Measurements from ENCODE around the gene CLK3.
A peak's percentile ranks its signal among the peaks of the same experiment; 100 is the strongest.

The CLK3 gene

GRCh38 chr15:74619916-74620635, 4.4 kb downstream of the CLK3 start:
- no peak for TF ChIP-seq SPI1 (IDR thresholded peaks at IDR 0.05; ENCODE audit: borderline replicate concordance, low read depth)
- no peak for TF ChIP-seq CTCF (IDR thresholded peaks at IDR 0.05; ENCODE audit: insufficient read depth, low read length)
- TF ChIP-seq REST (IDR thresholded peaks at IDR 0.05; ENCODE audit: insufficient replicate concordance, low read depth): no peak
- TF ChIP-seq GABPA (IDR thresholded peaks at IDR 0.05; ENCODE audit: low read depth): no peak
- TF ChIP-seq POLR2AphosphoS5 (IDR thresholded peaks at IDR 0.05; ENCODE audit: low read depth): no peak
- Histone ChIP-seq H3K27ac (replicated peaks) (no peak overlapping the region), H3K27me3 (ENCODE audit: insufficient read depth, poor library complexity, severe bottlenecking) (no peaks in the 10 kb centered on the region), H3K4me3 (replicated peaks; ENCODE audit: insufficient read depth, low read length) (no peak overlapping the region)
- no peak for DNase-seq (ENCODE audit: low read depth in 1 of 2, low spot score in 1 of 2)

- TF ChIP-seq CTCF (IDR thresholded peaks at IDR 0.05; ENCODE audit: insufficient read depth, low read length) (peak; percentile 99), POLR2AphosphoS5 (IDR thresholded peaks at IDR 0.05; ENCODE audit: low read depth) (no peak)
- DNase-seq (ENCODE audit: low read depth in 1 of 2, low spot score in 1 of 2): peak; percentile 42 to 84
- no peak overlapping the region for H3K27ac ChIP-seq (replicated peaks)
- no peaks in the 10 kb centered on the region for H3K27me3 ChIP-seq (ENCODE audit: insufficient read depth, poor library complexity, severe bottlenecking)
- no peak overlapping the region for H3K4me3 ChIP-seq (replicated peaks; ENCODE audit: insufficient read depth, low read length)
Measured at GRCh38 chr15:74620636-74621545, 5.3 kb downstream of the CLK3 start.

- Histone ChIP-seq H3K27me3 (ENCODE audit: insufficient read depth, poor library complexity, severe bottlenecking) (no peaks in the 10 kb centered on the region), H3K4me3 (replicated peaks; ENCODE audit: insufficient read depth, low read length) (no peak overlapping the region), H3K27ac (replicated peaks) (no peak overlapping the region)
- DNase-seq (ENCODE audit: low read depth in 1 of 2, low spot score in 1 of 2): no peak
- TF ChIP-seq POLR2AphosphoS5 (IDR thresholded peaks at IDR 0.05; ENCODE audit: low read depth): no peak
- TF ChIP-seq GABPA (IDR thresholded peaks at IDR 0.05; ENCODE audit: low read depth): no peak
- TF ChIP-seq CTCF (IDR thresholded peaks at IDR 0.05; ENCODE audit: insufficient read depth, low read length): no peak
- no peak for TF ChIP-seq SPI1 (IDR thresholded peaks at IDR 0.05; ENCODE audit: borderline replicate concordance, low read depth)
- TF ChIP-seq REST (IDR thresholded peaks at IDR 0.05; ENCODE audit: insufficient replicate concordance, low read depth): no peak
Measured at GRCh38 chr15:74621546-74621920, 5.9 kb downstream of the CLK3 start.

Data from HL-60 (cell line).